SK-N-MC (cell line): ENCODE results near the gene YWHAE.
A peak's percentile ranks its signal among the peaks of the same experiment; 100 is the strongest.

ENCODE experiments used
- DNase-seq: peaks from one replicate; pipeline ENCODE4 v3.0.0-alpha.2; 2011; ENCODE audit warnings: low read depth, low spot score
- H3K27ac ChIP-seq: fragments of 200-600 bp; sonication (generic); 2 replicates; pipeline ENCODE4 v1.5.1; 2016; ENCODE audit warnings: mixed run types
- H3K36me3 ChIP-seq: fragments of 200-600 bp; sonication (generic); 2 replicates; pipeline ENCODE4 v1.6.1; 2017; ENCODE audit warnings: antibody characterized with exemption, low read length, mixed read lengths; ENCODE audit not compliant: insufficient read depth
- H3K4me3 ChIP-seq: fragments of 200-600 bp; sonication (generic); 2 replicates; pipeline ENCODE4 v1.5.1; 2016
- H3K9ac ChIP-seq: fragments of 200-600 bp; sonication (generic); 2 replicates; pipeline ENCODE4 v1.8.0; 2017; ENCODE audit warnings: mixed run types, mixed read lengths; ENCODE audit not compliant: insufficient read length
- H3K9me3 ChIP-seq: fragments of 200-600 bp; sonication (generic); 2 replicates; pipeline ENCODE4 v1.6.1; 2017; ENCODE audit warnings: low read depth, mild to moderate bottlenecking, antibody characterized with exemption, low read length, moderate library complexity, mixed read lengths
- EZH2 ChIP-seq: fragments of 200-600 bp; sonication (generic); IDR thresholded peaks from one replicate; pipeline ENCODE4 v1.6.1; 2017; ENCODE audit warnings: antibody characterized with exemption
- FOXP2 ChIP-seq: optimal IDR thresholded peaks from 2 replicates; pipeline ENCODE3; 2011; ENCODE audit warnings: mild to moderate bottlenecking, moderate library complexity; ENCODE audit not compliant: insufficient read depth; ENCODE audit errors: extremely low read length, control extremely low read depth
- POLR2AphosphoS5 ChIP-seq: IDR thresholded peaks from 2 replicates; pipeline ENCODE4 v1.6.1; 2012; ENCODE audit warnings: mild to moderate bottlenecking, low read depth, low read length, borderline replicate concordance

Gene YWHAE

DNA sequence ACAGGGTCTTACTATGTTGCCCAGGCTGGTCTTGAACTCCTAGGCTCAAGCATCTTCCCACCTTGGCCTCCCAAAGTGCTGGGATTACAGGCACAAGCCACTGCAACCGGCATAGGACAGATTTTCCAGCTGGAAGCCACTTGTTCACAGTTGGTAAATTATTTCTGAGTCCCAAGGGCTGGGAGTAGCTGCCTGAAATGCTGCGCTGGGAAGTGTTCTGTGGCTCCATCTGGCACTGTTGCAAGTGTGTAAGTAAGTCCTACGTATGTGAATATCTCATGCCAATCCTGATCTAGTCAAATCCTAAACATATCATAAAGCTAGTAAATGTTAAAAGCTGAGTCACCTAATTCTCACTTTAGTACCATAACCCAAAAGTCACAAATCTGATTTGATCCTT, 48.1 kb downstream of the YWHAE start:
- TF ChIP-seq POLR2AphosphoS5 (no peak), FOXP2 (no peak), EZH2 (no peak)
- no peaks in the 10 kb centered on the region for H3K9me3 ChIP-seq
- H3K4me3 ChIP-seq: no peak overlapping the region
- H3K27ac ChIP-seq: peak overlapping the region; percentile 48
- peaks cover 85% of the 10 kb centered on the region for H3K36me3 ChIP-seq
- H3K9ac ChIP-seq: no peak overlapping the region
- DNase-seq: no peak

GRCh38 chr17:1351275-1351674, 48.7 kb downstream of the YWHAE start:
- Histone ChIP-seq H3K36me3 (peaks cover 82% of the 10 kb centered on the region), H3K9me3 (no peaks in the 10 kb centered on the region), H3K9ac (no peak overlapping the region), H3K4me3 (no peak overlapping the region), H3K27ac (no peak overlapping the region)
- no peak for DNase-seq
- no peak for TF ChIP-seq POLR2AphosphoS5
- no peak for TF ChIP-seq EZH2
- no peak for TF ChIP-seq FOXP2

DNA sequence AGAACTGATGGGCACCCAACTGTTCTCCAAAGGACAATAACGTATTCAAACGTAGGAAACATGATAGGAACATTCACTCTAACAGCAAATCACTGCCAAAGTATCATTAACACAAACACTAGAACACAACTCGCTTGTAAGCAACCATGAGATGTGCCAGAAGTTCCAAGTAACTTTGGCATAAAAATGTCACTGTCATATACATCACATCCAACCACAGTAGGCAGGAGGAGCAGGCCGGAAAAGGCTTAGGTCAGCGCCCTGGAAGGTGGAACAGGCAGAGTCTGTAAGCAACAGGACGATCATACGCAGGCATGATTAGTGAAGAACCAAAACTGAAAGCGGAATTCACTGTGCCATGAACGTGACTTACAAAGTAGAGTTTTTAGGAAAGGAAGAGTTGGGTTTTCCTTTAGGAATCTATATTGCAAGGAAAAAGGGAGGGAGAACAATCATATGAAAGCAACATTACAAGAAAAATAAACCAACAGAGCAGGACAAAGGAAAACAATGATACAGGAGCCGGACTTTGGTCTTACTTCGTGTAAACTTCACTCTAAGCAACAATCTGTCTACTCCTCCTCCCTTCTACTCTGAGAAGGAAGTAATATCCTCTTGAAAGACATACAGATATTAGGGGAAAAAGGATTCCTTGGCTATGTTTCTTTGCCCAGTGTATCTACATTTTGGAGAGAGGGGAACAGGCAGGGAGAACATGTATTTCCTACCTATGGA, 52.3 kb downstream of the YWHAE start:
- Histone ChIP-seq H3K9me3 (no peaks in the 10 kb centered on the region), H3K27ac (peak overlapping the region; percentile 55), H3K4me3 (no peak overlapping the region), H3K9ac (no peak overlapping the region), H3K36me3 (peaks cover 83% of the 10 kb centered on the region)
- TF ChIP-seq EZH2: no peak
- no peak for TF ChIP-seq FOXP2
- no peak for TF ChIP-seq POLR2AphosphoS5
- DNase-seq: no peak

GRCh38 chr17:1344521-1344920, 55.5 kb downstream of the YWHAE start:
- no peak for TF ChIP-seq FOXP2
- TF ChIP-seq EZH2: no peak
- TF ChIP-seq POLR2AphosphoS5: no peak
- peak overlapping the region; percentile 28; the same call in 1 of the 2 replicates for H3K27ac ChIP-seq
- H3K36me3 ChIP-seq: peaks cover 60% of the 10 kb centered on the region
- H3K9me3 ChIP-seq: no peaks in the 10 kb centered on the region
- no peak for DNase-seq
- H3K9ac ChIP-seq: no peak overlapping the region
- no peak overlapping the region for H3K4me3 ChIP-seq

DNA sequence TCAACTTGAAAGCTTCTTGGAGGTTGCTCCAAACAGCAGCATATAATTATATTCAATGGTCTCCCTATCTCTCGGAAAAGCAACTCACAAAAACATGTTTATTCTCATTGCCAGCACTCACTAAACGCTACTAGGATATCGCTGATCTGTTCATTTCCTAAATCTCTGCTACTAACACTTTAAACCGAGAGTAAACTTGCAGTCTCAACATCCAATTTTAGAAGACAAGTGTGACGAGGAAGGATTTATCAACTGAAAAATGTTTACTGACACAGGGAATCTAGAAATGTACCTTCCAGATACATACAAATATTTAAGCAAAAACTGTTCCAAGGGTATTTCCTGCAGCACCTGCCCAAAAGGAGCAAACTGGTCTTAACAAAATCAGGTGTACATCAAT, 56.5 kb downstream of the YWHAE start:
- Histone ChIP-seq H3K9ac (no peak overlapping the region), H3K36me3 (peaks cover 53% of the 10 kb centered on the region), H3K27ac (peak overlapping the region; percentile 43; the same call in 1 of the 2 replicates), H3K9me3 (no peaks in the 10 kb centered on the region), H3K4me3 (no peak overlapping the region)
- TF ChIP-seq FOXP2 (no peak), POLR2AphosphoS5 (no peak), EZH2 (no peak)
- DNase-seq: no peak

- TF ChIP-seq FOXP2 (no peak), EZH2 (no peak), POLR2AphosphoS5 (no peak)
- H3K27ac ChIP-seq: no peak overlapping the region
- no peaks in the 10 kb centered on the region for H3K9me3 ChIP-seq
- H3K9ac ChIP-seq: no peak overlapping the region
- H3K36me3 ChIP-seq: peaks cover 27% of the 10 kb centered on the region
- no peak for DNase-seq
- no peak overlapping the region for H3K4me3 ChIP-seq
Observed at GRCh38 chr17:1340371-1340770, 59.7 kb downstream of the YWHAE start.

GRCh38 chr17:1331708-1332107, 68.3 kb downstream of the YWHAE start:
- DNase-seq: no peak
- Histone ChIP-seq H3K36me3 (no peaks in the 10 kb centered on the region), H3K27ac (no peak overlapping the region), H3K9ac (no peak overlapping the region), H3K4me3 (no peak overlapping the region), H3K9me3 (no peaks in the 10 kb centered on the region)
- no peak for TF ChIP-seq EZH2
- TF ChIP-seq FOXP2: no peak
- no peak for TF ChIP-seq POLR2AphosphoS5

DNA sequence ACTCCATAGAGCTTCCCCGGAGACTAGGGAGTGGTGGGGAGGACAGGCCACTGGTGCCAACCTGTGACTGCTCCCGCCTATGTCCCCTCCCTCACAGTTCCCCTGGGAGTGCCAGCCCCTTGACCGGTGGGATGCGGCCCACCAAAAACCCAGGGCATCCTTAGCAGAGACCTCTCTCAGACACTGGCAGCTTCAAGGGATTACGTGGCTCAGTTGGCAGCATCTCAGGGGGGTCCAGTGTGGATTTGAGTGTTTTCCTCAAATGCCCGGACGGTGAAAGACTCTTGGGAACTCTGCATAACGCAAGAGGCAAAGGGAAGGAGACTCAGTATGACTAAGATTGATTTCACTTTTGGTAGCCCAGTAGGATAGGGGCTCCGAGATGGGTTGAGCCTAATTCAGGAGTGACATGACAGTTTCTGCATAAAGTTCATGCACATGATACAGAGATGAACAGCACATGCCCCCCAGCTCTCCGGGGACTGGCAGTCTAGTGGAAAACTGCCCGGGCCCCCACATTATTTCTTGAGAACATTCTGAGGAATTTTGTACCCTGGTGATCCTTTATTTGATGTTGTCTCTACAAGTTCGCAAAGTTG, 70.2 kb downstream of the YWHAE start:
- DNase-seq: no peak
- Histone ChIP-seq H3K9ac (no peak overlapping the region), H3K27ac (no peak overlapping the region), H3K4me3 (no peak overlapping the region), H3K36me3 (no peaks in the 10 kb centered on the region), H3K9me3 (no peaks in the 10 kb centered on the region)
- TF ChIP-seq FOXP2 (no peak), POLR2AphosphoS5 (no peak), EZH2 (no peak)
